K562 (cell line): ENCODE measurements around the gene RNU6-8. TPM values are rescaled to one million over a fixed set of nuclear protein-coding genes. Genes with fewer than 3 reads are reported as not detected.

Source experiments
- ARID2 ChIP-seq: fragments of 450-650 bp; IDR thresholded peaks from 2 replicates; pipeline ENCODE4 v1.6.1; 2017; ENCODE audit warnings: antibody characterized with exemption, mild to moderate bottlenecking
- ATF2 ChIP-seq: sonication (generic); formaldehyde crosslinking; IDR thresholded peaks from 2 replicates; pipeline ENCODE4 v1.8.1; 2022; ENCODE audit warnings: missing genetic modification reagents
- HIVEP1 ChIP-seq: fragments of 250-450 bp; sonication (Bioruptor Pico); IDR thresholded peaks from 2 replicates; pipeline ENCODE4 v1.4.0; 2020; ENCODE audit warnings: mild to moderate bottlenecking
- KDM5B ChIP-seq: fragments of 200-600 bp; sonication (generic); IDR thresholded peaks from 2 replicates; pipeline ENCODE4 v1.6.1; 2012; ENCODE audit warnings: low read depth, mild to moderate bottlenecking, moderate library complexity, low read length, control low read depth, inconsistent platforms; ENCODE audit not compliant: insufficient replicate concordance
- ZNF274 ChIP-seq: IDR thresholded peaks from 2 replicates; pipeline ENCODE4 v1.6.1; 2011; ENCODE audit warnings: low read depth, mild to moderate bottlenecking, low read length, moderate library complexity, borderline replicate concordance
- polyA plus RNA-seq, 8 experiments: library from polyadenylated mRNA; depleted of rRNA in 4 of 8; stranded (reverse) in 5 of 8; unstranded in 3 of 8; fragments of >200 nt; fragmentation: Nextera tagmentation in 2 of 8; fragmentation: Illumina TruSeq in 1 of 8; extraction: Ambion mirVana in 2 of 8; extraction: Trizol in 1 of 8; gene quantifications; 2 replicates each; pipeline versions ENCODE4 v1.2.1 to v1.2.3, GENCODE V29; 2011 to 2014; ENCODE audit warnings: inconsistent platforms in 1 of 8, missing spikeins in 1 of 8
- total RNA-seq, 7 experiments: library from RNA; depleted of rRNA in 6 of 7; stranded (reverse); fragments of >200 nt in 6 of 7; fragmentation: Illumina TruSeq in 2 of 7; extraction: Trizol in 2 of 7; gene quantifications; 2 replicates each; pipeline versions ENCODE4 v1.2.1 to v1.2.3, GENCODE V29; 2011 to 2021; ENCODE audit warnings: low replicate concordance in 1 of 7
- TF ChIP-seq, protein P1 (sequence below), 2 experiments: fragments of 450-650 bp; formaldehyde crosslinking in 1 of 2; IDR thresholded peaks; 2 replicates each; pipeline versions ENCODE4 v1.4.0 to v1.6.1; 2014 to 2020; ENCODE audit warnings: mild to moderate bottlenecking in 2 of 2, borderline replicate concordance in 1 of 2, low read depth in 1 of 2
- TF ChIP-seq, protein P2 (sequence below): sonication (generic); formaldehyde crosslinking; IDR thresholded peaks from 2 replicates; pipeline ENCODE4 v1.8.0; 2022; ENCODE audit warnings: mild to moderate bottlenecking, low read depth, missing genetic modification reagents

RNU6-8 gene
- total and polyA plus RNA-seq, 9 of the 15 experiments (the other 6 are each of a cell fraction or from before 2014, with no cell fraction given): not detected

DNA sequence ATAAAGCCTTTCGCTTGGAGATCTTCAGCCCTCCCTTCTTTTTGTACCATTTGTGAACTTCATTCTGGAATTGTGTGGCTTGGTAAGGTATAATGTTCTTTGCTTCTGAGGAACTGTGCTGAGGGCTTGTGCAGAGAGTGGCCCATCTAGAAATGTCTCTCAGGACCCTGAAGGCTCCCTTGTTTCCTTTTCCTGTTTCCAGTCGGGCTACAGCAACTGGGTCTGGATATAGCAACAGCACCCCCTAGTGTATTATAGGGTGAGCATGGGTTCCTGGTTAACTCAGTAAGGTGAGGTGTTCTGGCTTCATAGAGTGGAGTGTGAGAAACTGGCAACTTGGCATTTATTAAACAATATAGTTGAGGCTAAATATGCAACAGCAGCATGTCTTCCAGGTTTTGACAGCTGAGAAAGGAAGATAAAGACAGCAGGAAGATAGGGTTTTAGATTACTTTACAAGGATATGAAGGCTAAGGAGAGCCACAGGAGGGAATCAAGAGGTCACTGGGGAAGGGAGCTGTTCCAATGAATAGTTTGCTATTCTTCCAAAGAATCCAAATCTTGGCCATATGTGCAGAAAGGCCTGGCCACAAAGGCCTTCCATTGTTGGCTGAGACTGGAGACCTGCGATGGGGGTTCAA lies 49.1 kb upstream of the RNU6-8 start (continued):
- TF ChIP-seq, protein P1, sequence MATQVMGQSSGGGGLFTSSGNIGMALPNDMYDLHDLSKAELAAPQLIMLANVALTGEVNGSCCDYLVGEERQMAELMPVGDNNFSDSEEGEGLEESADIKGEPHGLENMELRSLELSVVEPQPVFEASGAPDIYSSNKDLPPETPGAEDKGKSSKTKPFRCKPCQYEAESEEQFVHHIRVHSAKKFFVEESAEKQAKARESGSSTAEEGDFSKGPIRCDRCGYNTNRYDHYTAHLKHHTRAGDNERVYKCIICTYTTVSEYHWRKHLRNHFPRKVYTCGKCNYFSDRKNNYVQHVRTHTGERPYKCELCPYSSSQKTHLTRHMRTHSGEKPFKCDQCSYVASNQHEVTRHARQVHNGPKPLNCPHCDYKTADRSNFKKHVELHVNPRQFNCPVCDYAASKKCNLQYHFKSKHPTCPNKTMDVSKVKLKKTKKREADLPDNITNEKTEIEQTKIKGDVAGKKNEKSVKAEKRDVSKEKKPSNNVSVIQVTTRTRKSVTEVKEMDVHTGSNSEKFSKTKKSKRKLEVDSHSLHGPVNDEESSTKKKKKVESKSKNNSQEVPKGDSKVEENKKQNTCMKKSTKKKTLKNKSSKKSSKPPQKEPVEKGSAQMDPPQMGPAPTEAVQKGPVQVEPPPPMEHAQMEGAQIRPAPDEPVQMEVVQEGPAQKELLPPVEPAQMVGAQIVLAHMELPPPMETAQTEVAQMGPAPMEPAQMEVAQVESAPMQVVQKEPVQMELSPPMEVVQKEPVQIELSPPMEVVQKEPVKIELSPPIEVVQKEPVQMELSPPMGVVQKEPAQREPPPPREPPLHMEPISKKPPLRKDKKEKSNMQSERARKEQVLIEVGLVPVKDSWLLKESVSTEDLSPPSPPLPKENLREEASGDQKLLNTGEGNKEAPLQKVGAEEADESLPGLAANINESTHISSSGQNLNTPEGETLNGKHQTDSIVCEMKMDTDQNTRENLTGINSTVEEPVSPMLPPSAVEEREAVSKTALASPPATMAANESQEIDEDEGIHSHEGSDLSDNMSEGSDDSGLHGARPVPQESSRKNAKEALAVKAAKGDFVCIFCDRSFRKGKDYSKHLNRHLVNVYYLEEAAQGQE (IDR thresholded peaks at IDR 0.05; ENCODE audit: borderline replicate concordance): peak; percentile 83
- TF ChIP-seq, protein P1 (CRISPR knock-in tag; IDR thresholded peaks at IDR 0.05; ENCODE audit: low read depth): no peak
- TF ChIP-seq ARID2: peak; percentile 50; the same call in 1 of the 2 replicates
- no peak for TF ChIP-seq ATF2
- TF ChIP-seq HIVEP1 (CRISPR knock-in tag): no peak
- TF ChIP-seq ZNF274: no peak
- TF ChIP-seq, protein P2, sequence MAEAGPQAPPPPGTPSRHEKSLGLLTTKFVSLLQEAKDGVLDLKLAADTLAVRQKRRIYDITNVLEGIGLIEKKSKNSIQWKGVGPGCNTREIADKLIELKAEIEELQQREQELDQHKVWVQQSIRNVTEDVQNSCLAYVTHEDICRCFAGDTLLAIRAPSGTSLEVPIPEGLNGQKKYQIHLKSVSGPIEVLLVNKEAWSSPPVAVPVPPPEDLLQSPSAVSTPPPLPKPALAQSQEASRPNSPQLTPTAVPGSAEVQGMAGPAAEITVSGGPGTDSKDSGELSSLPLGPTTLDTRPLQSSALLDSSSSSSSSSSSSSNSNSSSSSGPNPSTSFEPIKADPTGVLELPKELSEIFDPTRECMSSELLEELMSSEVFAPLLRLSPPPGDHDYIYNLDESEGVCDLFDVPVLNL (CRISPR knock-in tag): no peak
- no peak for TF ChIP-seq KDM5B
